GM23338 (cell line): ENCODE data around the gene GBX1. TPM values are rescaled to one million over a fixed set of nuclear protein-coding genes. Genes with fewer than 3 reads are reported as not detected.

Source experiments
- ATAC-seq: fragments of 200-7000 bp; cut with Tn5 transposase; 3 replicates; pipeline ENCODE4 v1.9.1; 2020
- DNase-seq: peaks from one replicate; pipeline ENCODE4 v3.0.0-alpha.2; 2015; ENCODE audit warnings: low spot score
- H2AFZ ChIP-seq: fragments of 200-600 bp; sonication (generic); 2 replicates; pipeline ENCODE4 v1.8.0; 2016; ENCODE audit warnings: antibody characterized with exemption, mild to moderate bottlenecking, moderate library complexity
- H3F3A ChIP-seq: fragments of 200-600 bp; sonication (generic); replicated peaks from 2 replicates; pipeline ENCODE4 v1.8.0; 2017; ENCODE audit warnings: antibody characterized with exemption, mixed run types, low read depth
- H3K27ac ChIP-seq: fragments of 200-600 bp; sonication (generic); 2 replicates; pipeline ENCODE4 v1.6.1; 2016; ENCODE audit warnings: low read depth
- H3K27me3 ChIP-seq: fragments of 200-600 bp; sonication (generic); 2 replicates; pipeline ENCODE4 v1.8.0; 2016; ENCODE audit warnings: mild to moderate bottlenecking, mixed run types, moderate library complexity; ENCODE audit not compliant: insufficient read depth
- H3K36me3 ChIP-seq: fragments of 200-600 bp; sonication (generic); 2 replicates; pipeline ENCODE4 v1.8.0; 2016; ENCODE audit warnings: mild to moderate bottlenecking; ENCODE audit not compliant: insufficient read depth
- H3K4me1 ChIP-seq: fragments of 200-600 bp; sonication (generic); 2 replicates; pipeline ENCODE4 v1.8.0; 2016; ENCODE audit warnings: mild to moderate bottlenecking, moderate library complexity; ENCODE audit not compliant: insufficient read depth
- H3K4me2 ChIP-seq: fragments of 200-600 bp; sonication (generic); 2 replicates; pipeline ENCODE4 v1.7.1; 2017; ENCODE audit warnings: mixed run types
- H3K4me3 ChIP-seq: fragments of 200-600 bp; sonication (generic); 2 replicates; pipeline ENCODE4 v1.6.1; 2016; ENCODE audit warnings: mixed run types
- H3K79me2 ChIP-seq: fragments of 200-600 bp; sonication (generic); replicated peaks from 2 replicates; pipeline ENCODE4 v1.8.0; 2017; ENCODE audit warnings: mild to moderate bottlenecking; ENCODE audit not compliant: insufficient read depth
- H3K9me2 ChIP-seq: fragments of 200-600 bp; sonication (generic); 2 replicates; pipeline ENCODE4 v1.8.0; 2017; ENCODE audit not compliant: insufficient read depth
- H4K20me1 ChIP-seq: fragments of 200-600 bp; sonication (generic); replicated peaks from 2 replicates; pipeline ENCODE4 v1.8.0; 2017; ENCODE audit warnings: mild to moderate bottlenecking; ENCODE audit not compliant: insufficient read depth
- H3K27ac Mint-ChIP-seq: 2 replicates; pipeline ENCODE4 v1.8.0; 2020; ENCODE audit warnings: inconsistent platforms, mild to moderate bottlenecking, moderate library complexity, mixed read lengths
- H3K27me3 Mint-ChIP-seq: 3 replicates; pipeline ENCODE4 v1.8.0; 2022; ENCODE audit warnings: low read depth, mild to moderate bottlenecking, moderate library complexity, mixed read lengths, inconsistent platforms; ENCODE audit not compliant: insufficient read depth, poor library complexity
- H3K36me3 Mint-ChIP-seq: 3 replicates; pipeline ENCODE4 v1.8.0; 2021; ENCODE audit warnings: low read depth, mild to moderate bottlenecking, inconsistent platforms, moderate library complexity, mixed read lengths
- H3K4me1 Mint-ChIP-seq: 3 replicates; pipeline ENCODE4 v1.8.0; 2020; ENCODE audit warnings: mild to moderate bottlenecking, inconsistent platforms, mixed read lengths
- H3K4me3 Mint-ChIP-seq: 3 replicates; pipeline ENCODE4 v1.8.0; 2021; ENCODE audit warnings: moderate library complexity, mild to moderate bottlenecking, inconsistent platforms, mixed read lengths
- H3K9me3 Mint-ChIP-seq: 3 replicates; pipeline ENCODE4 v1.8.0; 2020; ENCODE audit warnings: moderate library complexity, mild to moderate bottlenecking, inconsistent platforms, mixed read lengths
- CREB1 ChIP-seq: fragments of 250-450 bp; sonication (Bioruptor Pico); IDR thresholded peaks from 2 replicates; pipeline ENCODE4 v1.5.0; 2020; ENCODE audit warnings: low read depth, mild to moderate bottlenecking, moderate library complexity
- EZH2 ChIP-seq: fragments of 200-600 bp; sonication (generic); IDR thresholded peaks from one replicate; pipeline ENCODE4 v1.8.0; 2017; ENCODE audit warnings: antibody characterized with exemption, mild to moderate bottlenecking, low read depth; ENCODE audit not compliant: unreplicated experiment
- JUNB ChIP-seq: IDR thresholded peaks from one replicate; pipeline ENCODE4 v1.6.1; 2016; ENCODE audit warnings: antibody characterized with exemption; ENCODE audit not compliant: unreplicated experiment
- POLR2AphosphoS5 ChIP-seq: IDR thresholded peaks from 2 replicates; pipeline ENCODE4 v1.6.1; 2016; ENCODE audit warnings: antibody characterized with exemption, low read depth
- REST ChIP-seq: IDR thresholded peaks from one replicate; pipeline ENCODE4 v1.6.1; 2018; ENCODE audit warnings: antibody characterized with exemption; ENCODE audit not compliant: unreplicated experiment
- STAT1 ChIP-seq: IDR thresholded peaks from one replicate; pipeline ENCODE4 v1.6.1; 2016; ENCODE audit warnings: antibody characterized with exemption; ENCODE audit not compliant: unreplicated experiment
- ZNF462 ChIP-seq: fragments of 250-450 bp; sonication (Bioruptor Pico); IDR thresholded peaks from 2 replicates; pipeline ENCODE4 v1.5.0; 2020; ENCODE audit warnings: mild to moderate bottlenecking, moderate library complexity
- polyA plus RNA-seq: library from polyadenylated mRNA; unstranded; fragments of >200 nt; fragmentation: Nextera tagmentation; extraction: Ambion mirVana; gene quantifications from 2 replicates; pipeline ENCODE4 v1.2.1, GENCODE V29; 2016
- total RNA-seq: library from RNA; depleted of rRNA; stranded (reverse); fragments of >200 nt; shearing (Covaris generic); gene quantifications from 2 replicates; pipeline ENCODE4 v1.2.3, GENCODE V29; 2014

Gene GBX1
- total and polyA plus RNA-seq, 2 experiments from 2014 or later: 0.24 TPM; not detected in 1

DNA sequence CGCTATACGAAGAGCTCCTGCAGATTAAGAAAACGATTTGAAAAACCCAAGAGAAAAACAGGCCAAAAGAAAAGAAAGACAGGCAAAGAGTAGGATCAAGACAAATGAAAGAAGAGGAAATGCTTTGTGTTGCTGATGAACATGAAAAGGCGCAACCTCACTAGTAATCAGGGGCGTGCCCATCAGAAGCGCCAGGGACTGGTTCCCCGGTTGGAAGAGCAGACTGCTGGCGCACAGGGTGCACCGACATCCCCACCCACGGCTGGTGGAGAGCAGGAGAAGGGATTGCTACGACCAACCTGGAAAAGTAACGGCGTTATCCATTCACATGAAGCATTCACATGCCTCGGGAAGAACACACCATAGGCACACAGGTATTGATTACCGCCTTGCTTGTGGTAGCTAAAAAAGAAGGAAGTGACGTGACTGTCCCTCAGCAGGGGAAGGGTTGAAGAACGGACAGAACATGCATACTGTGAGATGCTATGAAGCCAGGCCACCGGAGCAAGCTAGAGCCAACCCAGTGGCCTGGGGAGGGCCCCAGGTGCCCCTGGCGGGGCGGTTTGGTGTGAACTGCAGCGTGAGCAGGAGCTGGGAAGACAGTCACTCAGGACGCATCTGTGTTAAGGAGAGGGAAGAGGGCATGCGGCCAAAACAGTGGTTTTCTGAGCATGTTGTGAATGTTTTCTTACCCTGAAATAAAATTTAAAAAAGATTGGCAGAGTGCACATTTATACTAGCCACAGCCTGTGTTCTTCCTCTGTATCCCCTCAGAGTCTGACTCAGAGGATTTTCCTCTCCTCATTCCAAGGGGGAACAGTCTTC lies 62.9 kb downstream of the GBX1 start:
- Histone ChIP-seq H3K27me3 (no peaks in the 10 kb centered on the region), H3F3A (peaks cover 18% of the 10 kb centered on the region; the same call in 1 of the 2 replicates), H3K4me1 (peaks cover 52% of the 10 kb centered on the region), H4K20me1 (peaks cover 11% of the 10 kb centered on the region; the same call in 1 of the 2 replicates), H3K4me2 (peak overlapping the region; percentile 60), H2AFZ (no peak overlapping the region), H3K79me2 (peaks cover 56% of the 10 kb centered on the region), H3K4me3 (peak overlapping the region; percentile 34), H3K9me2 (no peaks in the 10 kb centered on the region), H3K36me3 (no peaks in the 10 kb centered on the region), H3K27ac (peak overlapping the region; percentile 82)
- Mint-ChIP-seq H3K27ac (peak overlapping the region; percentile 86), H3K9me3 (no peaks in the 10 kb centered on the region), H3K36me3 (no peaks in the 10 kb centered on the region; the same call in 2 of the 3 replicates), H3K4me1 (peaks cover 51% of the 10 kb centered on the region), H3K27me3 (peaks cover 10% of the 10 kb centered on the region), H3K4me3 (peak overlapping the region; percentile 55)
- TF ChIP-seq JUNB (no peak), POLR2AphosphoS5 (peak; percentile 44; the same call in 1 of the 2 replicates), CREB1 (CRISPR knock-in tag) (peak; percentile 47; the same call in 1 of the 2 replicates)
- ATAC-seq (peak; percentile 76), DNase-seq (peak; percentile 91)

DNA sequence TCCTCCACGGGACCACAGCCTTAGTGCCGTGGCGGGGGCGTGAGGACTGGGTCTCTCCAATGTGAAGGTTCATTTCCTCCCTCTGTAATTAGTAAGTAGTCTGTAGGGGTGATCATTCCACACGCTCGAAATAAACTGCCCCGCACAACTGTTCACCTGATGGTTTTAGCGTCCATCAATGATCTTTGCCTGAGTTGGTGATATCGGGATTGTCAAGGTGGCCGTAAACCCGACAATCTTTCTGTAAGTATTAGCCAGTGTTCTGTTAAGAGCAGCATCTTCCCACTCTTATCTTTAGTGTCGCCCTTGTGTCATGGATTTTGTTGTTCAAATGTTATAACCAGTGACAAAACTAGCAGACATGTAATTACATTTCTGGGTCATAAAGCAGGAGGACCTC lies 63.5 kb downstream of the GBX1 start:
- H3K27ac Mint-ChIP-seq: peak overlapping the region; percentile 86
- peaks cover 62% of the 10 kb centered on the region for H3K79me2 ChIP-seq

More for the DNA sequence above, 63.5 kb downstream of the GBX1 start:
- Histone ChIP-seq H3K27ac (peak overlapping the region; percentile 82), H3K4me3 (peak overlapping the region; percentile 34; the same call in 1 of the 2 replicates), H3K9me2 (no peaks in the 10 kb centered on the region), H3K27me3 (no peaks in the 10 kb centered on the region), H3K4me2 (peak overlapping the region; percentile 60), H3F3A (peaks cover 16% of the 10 kb centered on the region; the same call in 1 of the 2 replicates), H3K4me1 (peaks cover 54% of the 10 kb centered on the region), H4K20me1 (peaks cover 11% of the 10 kb centered on the region; the same call in 1 of the 2 replicates), H2AFZ (no peak overlapping the region), H3K36me3 (no peaks in the 10 kb centered on the region)
- H3K36me3 Mint-ChIP-seq: no peaks in the 10 kb centered on the region; the same call in 2 of the 3 replicates
- peak overlapping the region; percentile 55 for H3K4me3 Mint-ChIP-seq
- TF ChIP-seq EZH2 (no peak), STAT1 (no peak), ZNF462 (CRISPR knock-in tag) (no peak), REST (no peak)
- H3K9me3 Mint-ChIP-seq: no peaks in the 10 kb centered on the region
- no peak for DNase-seq
- peaks cover 47% of the 10 kb centered on the region for H3K4me1 Mint-ChIP-seq
- no peak for ATAC-seq
- peaks cover 10% of the 10 kb centered on the region for H3K27me3 Mint-ChIP-seq
